Upper lobe of right lung (tissue), 1 donor: ENCODE data around the gene PITRM1. TPM values are rescaled to one million over a fixed set of nuclear protein-coding genes. Genes with fewer than 3 reads are reported as not detected.

Source experiments
- ATAC-seq: fragments of 200-7000 bp; cut with Tn5 transposase; one replicate; pipeline ENCODE4 v1.9.1; 2020; ENCODE audit warnings: mild to moderate bottlenecking, moderate library complexity
- DNase-seq: peaks from one replicate; pipeline ENCODE4 v3.0.0-alpha.2; 2020
- H3K27ac ChIP-seq: fragments of 200-600 bp; one replicate; pipeline ENCODE4 v1.8.0; 2022
- H3K27me3 ChIP-seq: fragments of 200-600 bp; one replicate; pipeline ENCODE4 v1.8.0; 2022; ENCODE audit warnings: mild to moderate bottlenecking
- H3K36me3 ChIP-seq: fragments of 200-600 bp; one replicate; pipeline ENCODE4 v1.8.0; 2022
- H3K4me1 ChIP-seq: fragments of 200-600 bp; one replicate; pipeline ENCODE4 v1.8.0; 2022
- H3K4me3 ChIP-seq: fragments of 200-600 bp; one replicate; pipeline ENCODE4 v1.8.0; 2022; ENCODE audit warnings: mild to moderate bottlenecking
- H3K9me3 ChIP-seq: fragments of 200-600 bp; one replicate; pipeline ENCODE4 v1.8.0; 2022
- CTCF ChIP-seq: fragments of 200-600 bp; IDR thresholded peaks from one replicate; pipeline ENCODE4 v1.8.0; 2022; ENCODE audit warnings: antibody characterized with exemption
- intact Hi-C: fragments of 100-400 bp; cut with DNase I; formaldehyde crosslinking; loops from one replicate; pipeline ENCODE4 v1.11.0; 2022
- total RNA-seq: library from RNA; stranded (reverse); fragmentation: NEBNext Ultra II Directional; extraction: Animal tissue kit (Norgen Biotek cat#: 25700); gene quantifications from one replicate; pipeline ENCODE4 v1.2.1, GENCODE V29; 2021
- donor health status: DM: no; HTN: yes; CAD: no; lungs with severe emphysema.

PITRM1 gene
- total RNA-seq, 1 donor from 2014 or later: 65.0 TPM

GRCh38 chr10:3135006-3135405 is 37.6 kb downstream of the PITRM1 start:
- H3K27me3 ChIP-seq: no peaks in the 10 kb centered on the region
- H3K9me3 ChIP-seq: no peaks in the 10 kb centered on the region
- no peak overlapping the region for H3K4me3 ChIP-seq
- intact Hi-C loops: no loop called here
- TF ChIP-seq CTCF: no peak
- no peaks in the 10 kb centered on the region for H3K4me1 ChIP-seq
- ATAC-seq (no peak), DNase-seq (no peak)
- peaks cover 82% of the 10 kb centered on the region for H3K36me3 ChIP-seq
- H3K27ac ChIP-seq: no peak overlapping the region

GRCh38 chr10:3133948-3134347 is 38.6 kb downstream of the PITRM1 start:
- intact Hi-C loops: no loop called here
- TF ChIP-seq CTCF: no peak
- Histone ChIP-seq H3K27ac (no peak overlapping the region), H3K27me3 (no peaks in the 10 kb centered on the region), H3K4me3 (no peak overlapping the region), H3K9me3 (no peaks in the 10 kb centered on the region), H3K4me1 (no peaks in the 10 kb centered on the region), H3K36me3 (peaks cover 72% of the 10 kb centered on the region)
- DNase-seq (no peak), ATAC-seq (no peak)

- no peaks in the 10 kb centered on the region for H3K4me1 ChIP-seq
- H3K4me3 ChIP-seq: no peak overlapping the region
- no peaks in the 10 kb centered on the region for H3K9me3 ChIP-seq
- no peak for DNase-seq
- peaks cover 56% of the 10 kb centered on the region for H3K36me3 ChIP-seq
- no peak overlapping the region for H3K27ac ChIP-seq
- no peaks in the 10 kb centered on the region for H3K27me3 ChIP-seq
- intact Hi-C loops: no loop called here
- no peak for ATAC-seq
- no peak for TF ChIP-seq CTCF
These were observed 40.3 kb downstream of the PITRM1 start for GRCh38 chr10:3132036-3133025.

GRCh38 chr10:3131098-3131497 is 41.5 kb downstream of the PITRM1 start:
- Histone ChIP-seq H3K4me3 (no peak overlapping the region), H3K4me1 (peaks cover 10% of the 10 kb centered on the region), H3K9me3 (no peaks in the 10 kb centered on the region), H3K27ac (no peak overlapping the region), H3K36me3 (peaks cover 43% of the 10 kb centered on the region), H3K27me3 (no peaks in the 10 kb centered on the region)
- ATAC-seq (no peak), DNase-seq (no peak)
- intact Hi-C loops: no loop called here
- TF ChIP-seq CTCF: no peak

GRCh38 chr10:3129581-3130340 is 42.8 kb downstream of the PITRM1 start:
- ATAC-seq (no peak), DNase-seq (no peak)
- no peak for TF ChIP-seq CTCF
- no peaks in the 10 kb centered on the region for H3K27me3 ChIP-seq
- H3K4me1 ChIP-seq: peaks cover 10% of the 10 kb centered on the region
- intact Hi-C loops: no loop called here
- peaks cover 30% of the 10 kb centered on the region for H3K36me3 ChIP-seq
- H3K4me3 ChIP-seq: no peak overlapping the region
- no peaks in the 10 kb centered on the region for H3K9me3 ChIP-seq
- H3K27ac ChIP-seq: no peak overlapping the region
